ENCODE results near the gene FOXC2. TPM values are rescaled to one million over a fixed set of nuclear protein-coding genes. Genes with fewer than 3 reads are reported as not detected.

The FOXC2 gene
- total RNA-seq, 1 donor from 2014 or later, result 1.5 TPM

DNA sequence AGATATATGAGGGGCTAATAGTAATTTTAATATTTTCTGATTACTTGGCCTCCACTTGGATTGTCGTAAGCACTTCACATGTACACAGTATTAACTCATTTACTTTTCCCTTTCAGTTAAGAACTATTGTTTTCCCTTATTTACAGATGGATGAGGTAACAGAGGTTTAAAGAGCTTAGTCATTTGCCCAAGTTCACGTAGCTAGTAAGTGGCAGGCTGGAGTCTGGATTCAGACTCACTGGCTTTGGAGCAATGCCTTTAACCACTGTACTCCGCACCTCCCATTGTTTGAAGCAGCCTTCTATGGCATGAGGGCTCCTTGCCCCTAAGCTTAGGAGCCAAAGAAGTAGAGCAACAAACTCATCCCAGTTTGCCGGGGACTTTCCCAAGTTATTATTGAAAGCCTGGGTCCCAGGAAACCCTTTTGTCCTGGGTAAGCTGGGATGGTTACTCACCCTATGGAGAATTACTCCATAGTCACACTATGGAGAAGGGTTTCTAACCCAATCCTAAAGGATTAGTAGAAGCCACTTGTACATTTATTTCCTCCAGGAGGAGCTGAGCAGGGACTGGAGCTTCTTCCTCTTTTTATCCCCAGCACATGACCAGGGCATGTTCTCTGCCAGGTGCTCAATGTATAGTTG lies 24.0 kb downstream of the FOXC2 start:
- Histone ChIP-seq H3K36me3 (no peaks in the 10 kb centered on the region), H3K4me1 (no peaks in the 10 kb centered on the region), H3K27me3 (ENCODE audit: low read depth) (peaks cover 80% of the 10 kb centered on the region), H3K4me3 (no peak overlapping the region), H3K27ac (replicated peaks) (no peak overlapping the region), H3K9me3 (replicated peaks) (no peaks in the 10 kb centered on the region)
- DNase-seq, result no peak
- intact Hi-C loops (cut with micrococcal nuclease), result no loop called here
- TF ChIP-seq CTCF (IDR thresholded peaks at IDR 0.05; ENCODE audit: borderline replicate concordance), result no peak

DNA sequence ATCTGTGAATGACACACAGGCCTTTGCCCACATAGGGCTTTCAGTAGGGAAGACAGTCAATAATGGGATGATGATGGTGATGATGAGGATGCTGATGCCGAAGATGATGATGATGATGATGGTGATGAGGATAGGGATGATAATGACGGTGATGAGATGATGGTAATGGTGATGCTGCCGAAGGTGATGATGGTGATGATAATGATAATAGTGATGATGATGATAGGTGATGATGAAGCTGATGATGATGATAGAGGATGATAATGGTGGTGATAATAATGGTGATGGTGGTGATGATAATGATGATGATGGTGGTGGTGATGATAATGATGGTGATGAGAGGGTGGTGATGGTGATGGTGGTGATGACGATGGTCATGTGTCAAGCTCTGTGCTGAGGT lies 24.6 kb downstream of the FOXC2 start:
- intact Hi-C loops (cut with micrococcal nuclease), result no loop called here
- no peaks in the 10 kb centered on the region for H3K9me3 ChIP-seq (replicated peaks)
- H3K27me3 ChIP-seq (ENCODE audit: low read depth), result peaks cover 80% of the 10 kb centered on the region
- no peak overlapping the region for H3K27ac ChIP-seq (replicated peaks)
- no peak for DNase-seq
- no peak for TF ChIP-seq CTCF (IDR thresholded peaks at IDR 0.05; ENCODE audit: borderline replicate concordance)
- no peak overlapping the region for H3K4me3 ChIP-seq
- no peaks in the 10 kb centered on the region for H3K36me3 ChIP-seq
- no peaks in the 10 kb centered on the region for H3K4me1 ChIP-seq

- no peaks in the 10 kb centered on the region for H3K9me3 ChIP-seq (replicated peaks)
- H3K4me3 ChIP-seq, result no peak overlapping the region
- intact Hi-C loops (cut with micrococcal nuclease), result no loop called here
- H3K4me1 ChIP-seq, result no peaks in the 10 kb centered on the region
- H3K27ac ChIP-seq (replicated peaks), result no peak overlapping the region
- DNase-seq, result no peak
- H3K36me3 ChIP-seq, result no peaks in the 10 kb centered on the region
- TF ChIP-seq CTCF (IDR thresholded peaks at IDR 0.05; ENCODE audit: borderline replicate concordance), result no peak
- peaks cover 87% of the 10 kb centered on the region for H3K27me3 ChIP-seq (ENCODE audit: low read depth)
Observed at GRCh38 chr16:86593913-86594620, 27.4 kb downstream of the FOXC2 start.

DNA sequence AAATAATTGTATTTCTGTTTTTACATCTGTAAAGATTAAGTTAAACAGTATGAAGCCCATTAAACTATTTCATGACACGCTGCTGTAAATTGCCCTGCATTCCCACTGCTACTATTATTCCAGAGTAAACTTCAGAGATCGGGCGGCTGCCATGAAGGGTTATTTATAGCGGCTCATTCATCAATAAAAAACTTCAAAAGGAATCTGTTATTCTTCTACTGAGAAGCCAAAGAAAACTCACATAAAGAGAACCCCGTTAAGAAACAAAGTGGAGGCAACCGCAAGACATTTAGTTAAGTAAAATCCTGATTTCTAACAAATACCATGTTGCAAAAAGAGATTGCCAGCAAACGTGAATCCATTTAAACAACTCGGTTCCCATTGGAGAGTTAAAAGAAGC lies 28.1 kb downstream of the FOXC2 start:
- Histone ChIP-seq H3K27me3 (ENCODE audit: low read depth) (peaks cover 89% of the 10 kb centered on the region), H3K4me3 (no peak overlapping the region), H3K9me3 (replicated peaks) (no peaks in the 10 kb centered on the region), H3K27ac (replicated peaks) (no peak overlapping the region), H3K36me3 (no peaks in the 10 kb centered on the region), H3K4me1 (no peaks in the 10 kb centered on the region)
- intact Hi-C loops (cut with micrococcal nuclease), result no loop called here
- no peak for DNase-seq
- TF ChIP-seq CTCF (IDR thresholded peaks at IDR 0.05; ENCODE audit: borderline replicate concordance), result no peak

- H3K4me3 ChIP-seq, result no peak overlapping the region
- TF ChIP-seq CTCF (IDR thresholded peaks at IDR 0.05; ENCODE audit: borderline replicate concordance), result no peak
- DNase-seq, result no peak
- intact Hi-C loops (cut with micrococcal nuclease), result no loop called here
- peaks cover 89% of the 10 kb centered on the region for H3K27me3 ChIP-seq (ENCODE audit: low read depth)
- H3K9me3 ChIP-seq (replicated peaks), result no peaks in the 10 kb centered on the region
- no peak overlapping the region for H3K27ac ChIP-seq (replicated peaks)
- H3K36me3 ChIP-seq, result no peaks in the 10 kb centered on the region
- no peaks in the 10 kb centered on the region for H3K4me1 ChIP-seq
Observed at GRCh38 chr16:86595983-86596605, 29.5 kb downstream of the FOXC2 start.
